ENCODE data around the gene GALC. TPM values are rescaled to one million over a fixed set of nuclear protein-coding genes. Genes with fewer than 3 reads are reported as not detected.

The GALC gene
- polyA plus RNA-seq, 1 donor (not counting 4 experiments of a cell fraction or from before 2014, with no cell fraction given): 7.9 TPM

DNA sequence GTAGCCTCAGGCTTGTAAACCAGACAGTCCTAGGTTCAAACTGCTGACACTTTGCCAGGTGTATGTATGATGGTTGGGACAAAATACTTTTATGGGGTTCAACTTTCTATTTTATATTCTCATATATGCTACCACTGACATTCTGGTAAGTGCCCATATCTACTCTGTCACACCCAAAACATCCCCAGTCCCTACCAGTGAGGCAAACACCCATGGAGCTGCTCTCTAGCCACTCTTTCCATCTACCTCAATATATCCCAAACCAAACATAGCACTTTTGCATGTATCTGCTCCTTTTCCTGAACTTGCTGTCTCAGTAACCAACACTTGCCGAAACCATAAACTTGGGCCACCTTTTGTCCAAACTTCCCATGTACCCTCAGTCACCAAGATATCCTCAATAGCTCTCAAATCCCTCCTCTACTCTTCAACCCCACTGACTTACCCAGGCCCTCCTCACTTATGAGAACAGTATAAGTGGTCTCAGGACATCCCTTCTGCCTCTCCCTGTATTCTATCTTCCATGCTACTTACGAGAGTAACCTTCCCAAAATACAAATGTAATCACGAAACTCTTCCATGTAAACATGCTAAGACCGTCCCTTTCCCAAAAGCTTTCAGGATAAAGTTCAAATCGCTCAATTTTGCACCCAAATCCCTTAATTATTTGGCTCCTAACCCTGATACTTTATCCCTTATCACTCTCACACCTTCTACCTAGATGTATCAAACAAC is 3.6 kb downstream of the GALC start:
- Histone ChIP-seq H3K27ac (ENCODE audit: control insufficient read depth, insufficient read depth, low read length) (no peak overlapping the region), H3K9me1 (ENCODE audit: control insufficient read depth, extremely low read depth, insufficient read depth, low read length) (no peaks in the 10 kb centered on the region), H3K36me3 (ENCODE audit: control insufficient read depth in 2 of 2, extremely low read depth in 1 of 2, insufficient read depth in 2 of 2, low read length in 2 of 2) (no peaks in the 10 kb centered on the region), H3K27me3 (ENCODE audit: control insufficient read depth, extremely low read depth, insufficient read depth, low read length) (no peaks in the 10 kb centered on the region), H3K4me3 (ENCODE audit: control insufficient read depth in 2 of 3, extremely low read depth in 1 of 3, insufficient read depth in 2 of 3, low read depth in 1 of 3, low read length in 3 of 3) (no peak overlapping the region), H3K79me2 (ENCODE audit: control insufficient read depth, insufficient read depth, low read length) (no peaks in the 10 kb centered on the region), H3K4me1 (ENCODE audit: control insufficient read depth, extremely low read depth, insufficient read depth, low read length) (peaks cover 5% of the 10 kb centered on the region), H3K4me2 (ENCODE audit: control insufficient read depth, extremely low read depth, insufficient read depth, low read depth, low read length) (no peak overlapping the region), H4K20me1 (ENCODE audit: control insufficient read depth, extremely low read depth, insufficient read depth, low read length) (no peaks in the 10 kb centered on the region), H3K9me3 (ENCODE audit: control insufficient read depth, low read depth, low read length) (no peaks in the 10 kb centered on the region), H3K9ac (ENCODE audit: control insufficient read depth, extremely low read depth, insufficient read depth, low read length) (no peak overlapping the region), H2AFZ (ENCODE audit: control insufficient read depth, low read length) (no peak overlapping the region)
- TF ChIP-seq, protein P1, sequence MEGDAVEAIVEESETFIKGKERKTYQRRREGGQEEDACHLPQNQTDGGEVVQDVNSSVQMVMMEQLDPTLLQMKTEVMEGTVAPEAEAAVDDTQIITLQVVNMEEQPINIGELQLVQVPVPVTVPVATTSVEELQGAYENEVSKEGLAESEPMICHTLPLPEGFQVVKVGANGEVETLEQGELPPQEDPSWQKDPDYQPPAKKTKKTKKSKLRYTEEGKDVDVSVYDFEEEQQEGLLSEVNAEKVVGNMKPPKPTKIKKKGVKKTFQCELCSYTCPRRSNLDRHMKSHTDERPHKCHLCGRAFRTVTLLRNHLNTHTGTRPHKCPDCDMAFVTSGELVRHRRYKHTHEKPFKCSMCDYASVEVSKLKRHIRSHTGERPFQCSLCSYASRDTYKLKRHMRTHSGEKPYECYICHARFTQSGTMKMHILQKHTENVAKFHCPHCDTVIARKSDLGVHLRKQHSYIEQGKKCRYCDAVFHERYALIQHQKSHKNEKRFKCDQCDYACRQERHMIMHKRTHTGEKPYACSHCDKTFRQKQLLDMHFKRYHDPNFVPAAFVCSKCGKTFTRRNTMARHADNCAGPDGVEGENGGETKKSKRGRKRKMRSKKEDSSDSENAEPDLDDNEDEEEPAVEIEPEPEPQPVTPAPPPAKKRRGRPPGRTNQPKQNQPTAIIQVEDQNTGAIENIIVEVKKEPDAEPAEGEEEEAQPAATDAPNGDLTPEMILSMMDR (optimal IDR thresholded peaks at IDR 0.05 in 1 of 3, IDR thresholded peaks at IDR 0.05 in 1 of 3, conservative IDR thresholded peaks at IDR 0.05 in 1 of 3; ENCODE audit: extremely low read depth in 1 of 3, insufficient read depth in 2 of 3, low read length in 3 of 3): no peak
- TF ChIP-seq EZH2 (IDR thresholded peaks at IDR 0.05; ENCODE audit: low read length): no peak
- FAIRE-seq (peak; percentile 5), DNase-seq (ENCODE audit: low read depth, low spot score) (no peak)
- dilution Hi-C loops (cut with MboI; ENCODE audit: extremely low pct_ligation_motif_present, low sequenced_read_pairs): no loop called here

DNA sequence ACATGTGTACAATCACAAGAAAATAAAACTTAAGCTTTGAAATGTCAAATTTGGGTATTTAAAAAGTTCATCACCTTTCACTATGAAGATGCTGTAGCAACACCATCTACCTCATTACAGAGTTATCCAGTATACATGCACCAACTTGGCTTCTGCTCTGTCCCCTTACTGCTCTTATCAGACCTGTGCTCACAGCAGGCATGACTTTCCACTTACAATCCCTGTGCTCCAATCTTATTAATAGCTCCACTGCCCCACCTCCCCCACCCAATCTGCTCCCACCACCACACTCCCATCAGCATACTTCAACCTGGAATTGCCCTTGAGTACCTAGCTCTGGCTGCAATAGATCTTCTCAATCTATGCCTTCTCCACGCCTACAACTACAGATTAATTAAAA is 13.3 kb downstream of the GALC start:
- DNase-seq (ENCODE audit: low read depth, low spot score) (no peak), FAIRE-seq (no peak)
- Histone ChIP-seq H3K4me3 (ENCODE audit: control insufficient read depth in 2 of 3, extremely low read depth in 1 of 3, insufficient read depth in 2 of 3, low read depth in 1 of 3, low read length in 3 of 3) (no peak overlapping the region), H3K79me2 (ENCODE audit: control insufficient read depth, insufficient read depth, low read length) (no peaks in the 10 kb centered on the region), H3K36me3 (ENCODE audit: control insufficient read depth in 2 of 2, extremely low read depth in 1 of 2, insufficient read depth in 2 of 2, low read length in 2 of 2) (no peaks in the 10 kb centered on the region), H3K9ac (ENCODE audit: control insufficient read depth, extremely low read depth, insufficient read depth, low read length) (no peak overlapping the region), H3K4me2 (ENCODE audit: control insufficient read depth, extremely low read depth, insufficient read depth, low read depth, low read length) (no peak overlapping the region), H3K27ac (ENCODE audit: control insufficient read depth, insufficient read depth, low read length) (no peak overlapping the region), H2AFZ (ENCODE audit: control insufficient read depth, low read length) (no peak overlapping the region), H4K20me1 (ENCODE audit: control insufficient read depth, extremely low read depth, insufficient read depth, low read length) (no peaks in the 10 kb centered on the region), H3K9me3 (ENCODE audit: control insufficient read depth, low read depth, low read length) (no peaks in the 10 kb centered on the region), H3K9me1 (ENCODE audit: control insufficient read depth, extremely low read depth, insufficient read depth, low read length) (no peaks in the 10 kb centered on the region), H3K27me3 (ENCODE audit: control insufficient read depth, extremely low read depth, insufficient read depth, low read length) (no peaks in the 10 kb centered on the region), H3K4me1 (ENCODE audit: control insufficient read depth, extremely low read depth, insufficient read depth, low read length) (no peaks in the 10 kb centered on the region)
- TF ChIP-seq, protein P1 (optimal IDR thresholded peaks at IDR 0.05 in 1 of 3, IDR thresholded peaks at IDR 0.05 in 1 of 3, conservative IDR thresholded peaks at IDR 0.05 in 1 of 3; ENCODE audit: extremely low read depth in 1 of 3, insufficient read depth in 2 of 3, low read length in 3 of 3): no peak
- TF ChIP-seq EZH2 (IDR thresholded peaks at IDR 0.05; ENCODE audit: low read length): no peak
- dilution Hi-C loops (cut with MboI; ENCODE audit: extremely low pct_ligation_motif_present, low sequenced_read_pairs): no loop called here
